ENCODE measurements around the gene LTA. TPM values are rescaled to one million over a fixed set of nuclear protein-coding genes. Genes with fewer than 3 reads are reported as not detected.

Gene LTA
- total and polyA plus RNA-seq, 3 donors from 2014 or later, result 1.3 to 2.6 (median 2.0) TPM

DNA sequence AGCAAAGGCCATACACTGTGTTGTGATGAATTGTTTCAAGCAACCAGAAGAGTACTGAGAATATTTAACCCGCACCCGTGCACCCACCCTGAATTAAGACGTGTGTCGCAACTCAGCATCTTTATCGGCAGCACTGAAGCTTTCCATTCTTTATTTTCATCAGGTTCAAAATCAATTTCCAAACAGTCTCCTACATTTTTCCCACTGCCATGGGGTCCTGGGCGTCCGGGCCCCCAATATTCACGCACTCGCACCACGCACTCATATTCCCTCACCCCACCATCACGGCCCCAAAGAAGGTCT lies 8.3 kb downstream of the LTA start:
- peak overlapping the region; percentile 4 to 60 for H3K27ac ChIP-seq
- H3K36me3 ChIP-seq (ENCODE audit: low read depth, missing control alignments), result no peaks in the 10 kb centered on the region
- H3K27me3 ChIP-seq, result no peaks in the 10 kb centered on the region
- 31 to 43% methylated on average over 11 of the region's 11 CpGs for WGBS, 2 donors
- peak overlapping the region; percentile 59 to 60 for H3K4me3 ChIP-seq
- TF ChIP-seq, protein P1, sequence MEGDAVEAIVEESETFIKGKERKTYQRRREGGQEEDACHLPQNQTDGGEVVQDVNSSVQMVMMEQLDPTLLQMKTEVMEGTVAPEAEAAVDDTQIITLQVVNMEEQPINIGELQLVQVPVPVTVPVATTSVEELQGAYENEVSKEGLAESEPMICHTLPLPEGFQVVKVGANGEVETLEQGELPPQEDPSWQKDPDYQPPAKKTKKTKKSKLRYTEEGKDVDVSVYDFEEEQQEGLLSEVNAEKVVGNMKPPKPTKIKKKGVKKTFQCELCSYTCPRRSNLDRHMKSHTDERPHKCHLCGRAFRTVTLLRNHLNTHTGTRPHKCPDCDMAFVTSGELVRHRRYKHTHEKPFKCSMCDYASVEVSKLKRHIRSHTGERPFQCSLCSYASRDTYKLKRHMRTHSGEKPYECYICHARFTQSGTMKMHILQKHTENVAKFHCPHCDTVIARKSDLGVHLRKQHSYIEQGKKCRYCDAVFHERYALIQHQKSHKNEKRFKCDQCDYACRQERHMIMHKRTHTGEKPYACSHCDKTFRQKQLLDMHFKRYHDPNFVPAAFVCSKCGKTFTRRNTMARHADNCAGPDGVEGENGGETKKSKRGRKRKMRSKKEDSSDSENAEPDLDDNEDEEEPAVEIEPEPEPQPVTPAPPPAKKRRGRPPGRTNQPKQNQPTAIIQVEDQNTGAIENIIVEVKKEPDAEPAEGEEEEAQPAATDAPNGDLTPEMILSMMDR (IDR thresholded peaks at IDR 0.05), result no peak
- no peak for TF ChIP-seq POLR2A (IDR thresholded peaks at IDR 0.05)
- intact Hi-C loops (cut with DNase I; ENCODE audit: low total_unique reads), result no loop called here
- DNase-seq, result no peak
- H3K4me1 ChIP-seq, result no peaks in the 10 kb centered on the region
- H3K9me3 ChIP-seq, result no peaks in the 10 kb centered on the region

- TF ChIP-seq, protein P1 (IDR thresholded peaks at IDR 0.05), result peak; percentile 89 to 99 (median 95)
- no peak for TF ChIP-seq POLR2A (IDR thresholded peaks at IDR 0.05)
- intact Hi-C loops (cut with DNase I; ENCODE audit: low total_unique reads), result no loop called here
- H3K36me3 ChIP-seq (ENCODE audit: low read depth, missing control alignments), result no peaks in the 10 kb centered on the region
- peak overlapping the region; percentile 59 to 60 for H3K4me3 ChIP-seq
- no peaks in the 10 kb centered on the region for H3K9me3 ChIP-seq
- peak; percentile 92 for DNase-seq
- no peaks in the 10 kb centered on the region for H3K4me1 ChIP-seq
- WGBS, 2 donors, result 1% methylated on average over 29 to 45 of the region's 62 CpGs
- peak overlapping the region; percentile 4 to 60 for H3K27ac ChIP-seq
- H3K27me3 ChIP-seq, result no peaks in the 10 kb centered on the region
These were observed 8.8 kb downstream of the LTA start for GRCh38 chr6:31580807-31581433.

GRCh38 chr6:31581434-31582229 lies 9.5 kb downstream of the LTA start:
- peak; percentile 26 for DNase-seq
- no peaks in the 10 kb centered on the region for H3K9me3 ChIP-seq
- H3K4me1 ChIP-seq, result no peaks in the 10 kb centered on the region
- peak overlapping the region; percentile 4 to 60 for H3K27ac ChIP-seq
- peak overlapping the region; percentile 59 to 60 for H3K4me3 ChIP-seq
- H3K36me3 ChIP-seq (ENCODE audit: low read depth, missing control alignments), result no peaks in the 10 kb centered on the region
- H3K27me3 ChIP-seq, result no peaks in the 10 kb centered on the region
- 14 to 26% methylated on average over 16 to 21 of the region's 21 CpGs for WGBS, 2 donors
- TF ChIP-seq, protein P1 (IDR thresholded peaks at IDR 0.05), result no peak
- no peak for TF ChIP-seq POLR2A (IDR thresholded peaks at IDR 0.05)
- intact Hi-C loops (cut with DNase I; ENCODE audit: low total_unique reads), result no loop called here

GRCh38 chr6:31582230-31582643 lies 10.1 kb downstream of the LTA start, which contains the start of gene LTB:
Gene LTB, minus strand, starts transcription at chr6:31582424. Its CDS starts 7 bp downstream, at chr6:31582417.
- H3K27me3 ChIP-seq, result no peaks in the 10 kb centered on the region
- no peaks in the 10 kb centered on the region for H3K4me1 ChIP-seq
- WGBS, 2 donors, result 70% methylated on average over 3 of the region's 3 CpGs; no CpG with 5 or more reads in 1 of the 2 donors
- no peak for DNase-seq
- no peaks in the 10 kb centered on the region for H3K36me3 ChIP-seq (ENCODE audit: low read depth, missing control alignments)
- H3K27ac ChIP-seq, result peak within 1 kb of the TSS; percentile 4 to 60
- intact Hi-C loops (cut with DNase I; ENCODE audit: low total_unique reads), result no loop called here
- peak within 1 kb of the TSS; percentile 59 to 60 for H3K4me3 ChIP-seq
- no peak for TF ChIP-seq POLR2A (IDR thresholded peaks at IDR 0.05)
- TF ChIP-seq, protein P1 (IDR thresholded peaks at IDR 0.05), result no peak
- H3K9me3 ChIP-seq, result no peaks in the 10 kb centered on the region
